GM12873 (cell line): Measurements from ENCODE around the gene REST.

Experiments used
- TF ChIP-seq, protein P1 (sequence below): IDR thresholded peaks from 2 replicates; pipeline ENCODE4 v1.5.1; 2012; ENCODE audit warnings: low read depth, mild to moderate bottlenecking, moderate library complexity, low read length, control low read depth; ENCODE audit not compliant: insufficient read depth; ENCODE audit errors: missing control alignments

Gene REST

DNA sequence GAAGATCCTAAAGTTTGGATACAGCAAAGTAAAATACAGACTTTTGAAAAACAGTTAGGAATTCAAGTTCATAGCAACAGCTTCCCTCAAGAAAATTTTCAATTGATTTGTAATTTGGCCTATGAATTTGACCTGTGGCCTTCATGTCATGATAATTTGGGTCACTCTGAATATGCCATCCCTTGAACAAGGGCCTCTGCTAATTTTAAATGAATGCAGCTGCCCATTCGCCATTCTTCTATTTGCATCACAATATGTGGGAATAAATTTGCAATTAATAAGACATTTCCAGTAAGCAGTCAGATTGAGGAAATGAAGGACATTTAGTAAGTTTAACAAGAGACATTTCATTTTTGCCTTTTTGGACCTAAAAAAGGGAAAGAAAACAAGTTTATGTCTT lies 1.9 kb upstream of the REST start:
- TF ChIP-seq, protein P1, sequence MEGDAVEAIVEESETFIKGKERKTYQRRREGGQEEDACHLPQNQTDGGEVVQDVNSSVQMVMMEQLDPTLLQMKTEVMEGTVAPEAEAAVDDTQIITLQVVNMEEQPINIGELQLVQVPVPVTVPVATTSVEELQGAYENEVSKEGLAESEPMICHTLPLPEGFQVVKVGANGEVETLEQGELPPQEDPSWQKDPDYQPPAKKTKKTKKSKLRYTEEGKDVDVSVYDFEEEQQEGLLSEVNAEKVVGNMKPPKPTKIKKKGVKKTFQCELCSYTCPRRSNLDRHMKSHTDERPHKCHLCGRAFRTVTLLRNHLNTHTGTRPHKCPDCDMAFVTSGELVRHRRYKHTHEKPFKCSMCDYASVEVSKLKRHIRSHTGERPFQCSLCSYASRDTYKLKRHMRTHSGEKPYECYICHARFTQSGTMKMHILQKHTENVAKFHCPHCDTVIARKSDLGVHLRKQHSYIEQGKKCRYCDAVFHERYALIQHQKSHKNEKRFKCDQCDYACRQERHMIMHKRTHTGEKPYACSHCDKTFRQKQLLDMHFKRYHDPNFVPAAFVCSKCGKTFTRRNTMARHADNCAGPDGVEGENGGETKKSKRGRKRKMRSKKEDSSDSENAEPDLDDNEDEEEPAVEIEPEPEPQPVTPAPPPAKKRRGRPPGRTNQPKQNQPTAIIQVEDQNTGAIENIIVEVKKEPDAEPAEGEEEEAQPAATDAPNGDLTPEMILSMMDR = no peak

DNA sequence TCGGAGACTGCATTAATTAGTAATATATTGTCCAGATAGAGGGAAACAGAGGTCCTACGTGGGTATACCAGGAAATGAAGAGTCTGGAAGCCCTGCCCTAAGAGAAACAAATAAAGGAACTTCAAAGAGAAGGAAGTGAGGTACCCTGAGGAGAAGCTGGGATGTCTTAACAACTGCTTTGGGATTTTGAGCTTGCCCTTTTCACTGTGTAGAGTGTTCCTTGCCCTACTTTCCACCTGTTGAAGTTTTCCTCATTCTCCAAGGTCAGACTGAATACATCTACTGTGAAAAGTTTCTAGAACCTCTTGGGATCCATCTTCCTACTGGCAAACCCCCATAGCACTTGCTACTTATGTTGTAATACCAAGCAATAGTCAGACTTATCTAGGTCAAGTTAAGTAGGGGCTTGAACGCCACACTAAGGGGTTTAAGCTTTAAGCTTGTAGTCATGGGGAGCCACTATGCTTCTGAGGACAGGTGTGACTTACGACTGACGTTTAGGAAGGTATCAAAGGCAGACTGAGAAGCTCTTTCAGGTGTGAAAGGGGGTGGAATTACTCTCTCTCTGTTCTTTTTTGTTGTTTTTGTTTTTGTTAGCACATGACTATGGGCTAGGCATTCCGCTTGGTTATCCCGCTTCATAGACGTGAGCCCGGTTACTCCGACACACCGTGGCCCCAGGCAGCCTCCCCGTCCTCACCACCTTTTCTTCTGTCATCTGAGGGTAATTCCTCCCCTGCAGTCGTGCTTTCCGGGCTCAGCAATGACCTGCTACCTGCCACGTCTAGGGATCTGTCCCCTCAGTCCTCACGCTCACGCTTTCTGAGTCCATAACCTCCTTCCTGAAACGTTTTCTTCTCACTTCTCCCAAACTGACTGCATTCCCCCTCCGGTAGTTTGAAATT lies 959 bp upstream of the REST start:
- TF ChIP-seq, protein P1 = no peak

DNA sequence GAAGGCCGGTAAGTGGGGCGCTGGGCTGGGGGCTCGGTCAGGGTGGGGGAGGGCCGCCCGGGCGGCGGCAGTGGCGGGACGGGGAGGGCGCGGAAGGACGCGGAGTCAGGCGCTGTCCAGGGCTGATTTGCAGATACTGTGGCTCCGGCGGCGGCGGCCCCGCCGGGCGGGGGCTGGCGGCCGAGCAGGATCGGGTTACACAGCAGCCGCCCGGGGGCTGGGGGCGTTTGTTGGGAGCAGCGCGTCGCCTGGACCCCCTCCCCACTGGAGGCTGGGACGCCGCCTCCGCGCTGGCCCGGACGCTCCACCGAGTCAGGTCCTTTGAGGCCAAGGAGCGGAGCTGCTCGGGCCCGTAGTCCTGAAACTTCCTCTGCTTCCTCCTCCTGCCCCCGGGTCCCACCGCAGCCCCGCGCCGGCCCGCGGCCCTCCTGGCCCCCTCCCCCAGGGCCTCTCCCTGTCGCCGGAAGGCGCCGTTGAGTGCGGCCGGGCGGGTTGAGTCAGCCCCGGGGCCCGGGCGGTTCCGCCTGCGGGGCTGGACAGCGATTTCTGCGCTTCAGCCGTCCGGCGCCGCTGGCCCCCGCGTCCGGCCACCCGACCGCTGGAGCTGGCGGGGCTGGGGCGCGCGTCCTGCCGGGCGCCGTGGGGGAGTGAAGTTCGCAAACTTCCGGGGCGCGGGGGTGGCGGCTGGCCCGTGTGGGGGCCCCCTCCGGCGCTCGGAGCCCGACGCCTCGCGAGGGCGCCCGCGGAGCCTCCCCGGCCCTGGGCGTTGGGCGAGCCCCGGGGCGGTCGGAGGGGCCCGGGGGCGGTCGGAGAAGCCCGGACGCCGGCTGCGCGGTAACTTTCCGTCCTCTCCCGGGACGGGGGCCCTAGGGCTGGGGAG lies 746 bp downstream of the REST start:
- TF ChIP-seq, protein P1 = no peak

DNA sequence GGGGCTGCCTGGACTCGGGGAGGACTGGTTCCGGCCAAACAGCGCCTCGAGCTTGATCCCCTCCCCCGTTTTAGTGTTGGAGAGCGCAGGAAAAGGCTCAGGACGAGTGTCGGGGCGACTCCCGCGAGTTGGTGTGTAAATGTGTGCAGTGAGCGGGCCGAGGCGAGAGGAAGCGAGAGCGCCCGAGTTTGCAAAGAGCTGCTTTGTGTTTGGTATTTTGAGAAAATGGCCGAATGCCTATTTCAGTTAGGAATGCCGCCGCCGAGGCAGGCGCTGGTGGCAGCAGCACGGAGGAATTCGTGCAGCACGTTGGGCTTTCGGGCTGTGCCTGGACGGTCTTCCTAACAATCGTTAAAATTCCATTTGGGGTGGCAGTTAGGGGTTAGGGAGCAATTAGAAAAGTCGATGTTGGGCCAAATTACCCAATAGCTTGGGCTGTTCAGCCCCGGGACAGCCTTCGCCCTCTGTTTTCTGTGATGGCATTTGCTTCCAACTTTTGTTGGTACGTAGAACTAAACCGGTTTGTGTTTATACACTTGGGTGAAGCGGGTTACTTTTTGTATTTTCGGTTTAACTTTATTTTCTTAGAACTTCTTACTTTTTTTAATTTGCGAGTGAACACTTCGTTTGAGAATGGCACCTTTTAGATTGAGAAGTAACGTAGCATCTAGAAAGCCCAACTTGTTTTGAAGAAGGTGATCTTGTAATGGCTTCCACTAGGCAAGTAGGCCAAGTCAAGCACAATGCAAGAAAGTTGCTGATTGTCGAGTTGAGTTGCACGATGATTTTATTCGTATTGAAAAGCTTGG lies 1.6 kb downstream of the REST start:
- TF ChIP-seq, protein P1 = no peak

DNA sequence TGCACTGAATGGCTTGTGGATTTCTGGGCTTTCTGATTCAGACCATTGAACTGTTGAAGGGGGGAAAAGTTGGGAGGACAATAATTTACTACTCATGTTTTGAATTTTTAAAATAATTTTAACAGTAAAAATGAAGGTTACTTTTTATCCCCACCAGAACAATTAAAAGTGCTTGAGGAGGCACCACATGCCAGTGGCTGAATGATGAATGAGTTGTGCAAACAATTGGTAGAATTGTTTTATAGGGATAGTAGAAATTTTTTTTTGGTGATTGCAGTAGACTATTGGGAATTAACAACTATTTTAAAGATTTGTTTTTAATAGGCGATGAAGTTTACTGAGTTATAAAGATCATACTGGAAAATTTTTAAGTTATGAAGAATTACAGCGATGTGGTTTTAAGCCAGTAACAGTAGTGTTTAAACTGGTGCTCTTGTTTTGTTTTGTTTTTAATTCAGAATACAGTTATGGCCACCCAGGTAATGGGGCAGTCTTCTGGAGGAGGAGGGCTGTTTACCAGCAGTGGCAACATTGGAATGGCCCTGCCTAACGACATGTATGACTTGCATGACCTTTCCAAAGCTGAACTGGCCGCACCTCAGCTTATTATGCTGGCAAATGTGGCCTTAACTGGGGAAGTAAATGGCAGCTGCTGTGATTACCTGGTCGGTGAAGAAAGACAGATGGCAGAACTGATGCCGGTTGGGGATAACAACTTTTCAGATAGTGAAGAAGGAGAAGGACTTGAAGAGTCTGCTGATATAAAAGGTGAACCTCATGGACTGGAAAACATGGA lies 2.7 kb downstream of the REST start:
- TF ChIP-seq, protein P1 = no peak

DNA sequence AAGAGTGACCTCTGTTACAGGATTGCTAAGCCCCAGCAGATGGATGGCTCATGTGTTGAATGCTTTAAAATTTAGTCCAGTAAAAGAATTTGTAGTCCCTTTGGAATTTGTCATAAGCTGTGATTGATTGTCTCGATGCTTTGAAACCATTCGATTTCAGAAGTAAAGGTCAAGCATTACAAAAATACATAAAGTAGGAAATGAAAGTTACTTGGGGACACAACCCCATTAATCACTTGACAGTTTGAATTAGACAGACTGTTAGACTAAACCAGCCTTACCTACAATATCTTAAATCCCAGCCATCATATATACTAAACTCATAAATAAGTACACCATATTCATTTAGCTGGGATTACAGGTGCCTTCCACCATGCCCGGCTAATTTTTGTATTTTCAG lies 6.6 kb downstream of the REST start:
- TF ChIP-seq, protein P1 = no peak
